GM10266 (cell line): ENCODE results near the gene PNMA8A.

Experiments used
- DNase-seq: peaks from one replicate; pipeline ENCODE4 v3.0.0; 2012; ENCODE audit errors: extremely low spot score
- TF ChIP-seq, protein P1 (sequence below): IDR thresholded peaks from 2 replicates; pipeline ENCODE4 v1.5.1; 2012; ENCODE audit warnings: mild to moderate bottlenecking, low read depth; ENCODE audit not compliant: control insufficient read depth, insufficient read depth; ENCODE audit errors: missing control alignments

Gene PNMA8A

DNA sequence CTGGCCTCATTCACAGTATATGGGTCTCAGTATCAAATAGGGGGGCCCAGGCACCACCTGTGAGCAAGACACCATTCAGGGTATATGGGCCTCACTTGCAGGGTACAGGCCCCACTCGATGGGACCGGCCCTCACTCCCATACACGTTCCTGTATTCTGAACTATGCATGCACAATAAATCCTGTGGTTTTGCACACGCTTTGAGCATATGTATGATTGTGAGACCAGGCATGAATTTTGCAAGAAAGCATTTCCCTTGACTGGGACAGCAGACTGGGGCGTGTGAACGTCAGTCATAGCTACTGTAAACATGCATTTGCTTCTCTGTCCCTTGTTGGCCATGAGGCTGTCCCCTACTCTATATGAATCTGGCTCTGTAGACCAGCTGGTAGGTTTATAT lies 24.9 kb upstream of the PNMA8A start:
- TF ChIP-seq, protein P1, sequence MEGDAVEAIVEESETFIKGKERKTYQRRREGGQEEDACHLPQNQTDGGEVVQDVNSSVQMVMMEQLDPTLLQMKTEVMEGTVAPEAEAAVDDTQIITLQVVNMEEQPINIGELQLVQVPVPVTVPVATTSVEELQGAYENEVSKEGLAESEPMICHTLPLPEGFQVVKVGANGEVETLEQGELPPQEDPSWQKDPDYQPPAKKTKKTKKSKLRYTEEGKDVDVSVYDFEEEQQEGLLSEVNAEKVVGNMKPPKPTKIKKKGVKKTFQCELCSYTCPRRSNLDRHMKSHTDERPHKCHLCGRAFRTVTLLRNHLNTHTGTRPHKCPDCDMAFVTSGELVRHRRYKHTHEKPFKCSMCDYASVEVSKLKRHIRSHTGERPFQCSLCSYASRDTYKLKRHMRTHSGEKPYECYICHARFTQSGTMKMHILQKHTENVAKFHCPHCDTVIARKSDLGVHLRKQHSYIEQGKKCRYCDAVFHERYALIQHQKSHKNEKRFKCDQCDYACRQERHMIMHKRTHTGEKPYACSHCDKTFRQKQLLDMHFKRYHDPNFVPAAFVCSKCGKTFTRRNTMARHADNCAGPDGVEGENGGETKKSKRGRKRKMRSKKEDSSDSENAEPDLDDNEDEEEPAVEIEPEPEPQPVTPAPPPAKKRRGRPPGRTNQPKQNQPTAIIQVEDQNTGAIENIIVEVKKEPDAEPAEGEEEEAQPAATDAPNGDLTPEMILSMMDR, result no peak
- no peak for DNase-seq

DNA sequence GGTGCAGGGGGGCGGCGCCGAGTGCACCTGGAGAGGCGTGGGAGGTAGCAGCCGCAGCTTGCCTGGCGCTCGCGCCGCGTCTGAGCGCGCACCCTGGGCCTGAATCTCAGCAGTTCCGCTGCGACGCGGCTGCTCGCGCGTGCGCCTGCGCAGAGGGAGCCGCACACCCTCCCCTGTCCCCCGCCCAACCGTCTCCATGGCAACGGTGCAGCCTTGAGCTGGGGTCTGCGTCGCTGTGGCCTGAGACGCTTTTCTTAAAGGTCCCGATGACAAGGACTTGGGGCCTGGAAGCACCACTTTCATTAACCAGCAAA lies 24.4 kb upstream of the PNMA8A start, which contains the start of gene PNMA8B:
PNMA8B (minus strand) TSS at position 82 of the 314 bp plus-strand sequence. CDS start 402 bp downstream, outside the sequence.
- TF ChIP-seq, protein P1, result no peak
- no peak for DNase-seq

DNA sequence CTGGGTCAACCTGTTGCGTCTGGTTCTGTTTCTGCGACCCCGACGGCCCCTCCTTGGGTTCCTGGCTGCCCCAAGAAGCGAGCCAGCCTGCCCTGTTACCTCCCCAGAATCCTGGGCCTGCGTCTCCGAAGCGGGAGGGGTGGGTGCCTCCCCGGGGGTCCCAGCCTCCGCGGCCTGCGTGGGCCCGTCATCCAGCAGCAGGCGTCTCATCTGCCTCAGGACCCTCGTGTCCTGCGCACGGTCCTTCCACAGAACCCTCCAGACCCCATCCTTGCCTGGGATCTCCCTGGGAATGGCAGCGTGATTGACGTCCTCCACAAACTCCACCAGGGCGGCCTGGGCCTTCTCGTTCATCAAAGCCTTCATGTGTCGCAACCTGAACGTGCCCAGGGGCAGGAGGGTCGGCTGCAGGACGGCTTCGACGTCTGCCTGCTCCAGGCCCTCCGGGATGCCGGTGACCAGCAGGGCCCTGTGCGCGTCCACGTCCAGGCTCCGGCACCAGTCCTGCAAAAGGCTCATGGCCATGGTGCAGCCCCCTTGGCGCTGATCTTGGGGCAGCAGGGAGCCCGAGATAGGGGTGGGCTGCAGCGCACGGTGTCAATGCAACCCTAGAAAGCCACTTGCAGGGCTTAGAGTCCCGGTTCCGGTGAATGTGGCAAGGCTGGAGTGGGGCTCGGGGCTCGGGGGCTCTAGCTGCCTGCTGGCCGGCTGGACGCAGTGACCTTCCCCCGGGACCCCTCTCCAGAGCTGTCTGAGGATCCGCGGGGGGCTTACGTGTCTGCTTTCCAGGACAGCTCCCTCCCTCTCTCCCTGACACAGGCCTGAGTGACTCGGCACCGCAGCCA lies 23.8 kb upstream of the PNMA8A start:
- DNase-seq, result no peak
- TF ChIP-seq, protein P1, result no peak

DNA sequence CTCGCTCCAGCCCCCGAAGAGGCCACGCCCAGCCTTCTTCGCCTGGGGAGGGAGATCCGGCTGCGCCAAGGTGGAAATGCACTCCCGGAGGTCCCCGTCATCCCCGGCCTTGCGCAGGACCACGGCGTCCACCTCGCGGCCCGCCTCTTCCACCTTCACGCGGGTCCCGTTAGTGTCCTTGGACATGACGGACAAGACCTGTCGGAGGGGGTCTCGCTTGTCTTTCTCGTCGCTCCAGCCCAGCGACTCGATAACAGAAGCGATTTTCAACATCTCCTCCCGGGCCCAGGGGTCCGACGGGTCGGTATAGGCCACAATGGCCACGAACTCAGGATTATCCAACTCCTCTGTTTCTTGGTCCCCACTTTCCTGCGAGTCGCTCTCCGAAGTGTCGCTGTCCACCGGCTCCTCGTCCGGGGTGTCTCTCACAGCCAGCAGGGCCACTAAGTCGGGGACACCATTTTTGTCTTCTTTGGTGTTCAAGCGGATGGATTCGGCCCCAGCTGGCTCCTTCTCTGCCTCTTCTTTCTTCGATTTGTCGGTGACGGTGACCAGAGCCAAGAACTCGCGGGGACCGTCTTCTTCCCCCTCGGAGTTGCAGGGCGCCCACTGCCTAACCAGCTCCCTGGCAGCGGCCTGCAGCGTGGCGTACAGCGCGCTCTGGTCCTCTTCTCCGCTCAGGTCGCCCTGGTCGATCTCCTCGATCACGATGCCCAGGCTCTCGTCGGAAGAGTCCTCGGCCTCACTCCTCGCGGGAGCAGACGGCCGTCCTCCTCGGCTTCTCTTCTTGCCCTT lies 23.0 kb upstream of the PNMA8A start:
- no peak for DNase-seq
- TF ChIP-seq, protein P1, result no peak

DNA sequence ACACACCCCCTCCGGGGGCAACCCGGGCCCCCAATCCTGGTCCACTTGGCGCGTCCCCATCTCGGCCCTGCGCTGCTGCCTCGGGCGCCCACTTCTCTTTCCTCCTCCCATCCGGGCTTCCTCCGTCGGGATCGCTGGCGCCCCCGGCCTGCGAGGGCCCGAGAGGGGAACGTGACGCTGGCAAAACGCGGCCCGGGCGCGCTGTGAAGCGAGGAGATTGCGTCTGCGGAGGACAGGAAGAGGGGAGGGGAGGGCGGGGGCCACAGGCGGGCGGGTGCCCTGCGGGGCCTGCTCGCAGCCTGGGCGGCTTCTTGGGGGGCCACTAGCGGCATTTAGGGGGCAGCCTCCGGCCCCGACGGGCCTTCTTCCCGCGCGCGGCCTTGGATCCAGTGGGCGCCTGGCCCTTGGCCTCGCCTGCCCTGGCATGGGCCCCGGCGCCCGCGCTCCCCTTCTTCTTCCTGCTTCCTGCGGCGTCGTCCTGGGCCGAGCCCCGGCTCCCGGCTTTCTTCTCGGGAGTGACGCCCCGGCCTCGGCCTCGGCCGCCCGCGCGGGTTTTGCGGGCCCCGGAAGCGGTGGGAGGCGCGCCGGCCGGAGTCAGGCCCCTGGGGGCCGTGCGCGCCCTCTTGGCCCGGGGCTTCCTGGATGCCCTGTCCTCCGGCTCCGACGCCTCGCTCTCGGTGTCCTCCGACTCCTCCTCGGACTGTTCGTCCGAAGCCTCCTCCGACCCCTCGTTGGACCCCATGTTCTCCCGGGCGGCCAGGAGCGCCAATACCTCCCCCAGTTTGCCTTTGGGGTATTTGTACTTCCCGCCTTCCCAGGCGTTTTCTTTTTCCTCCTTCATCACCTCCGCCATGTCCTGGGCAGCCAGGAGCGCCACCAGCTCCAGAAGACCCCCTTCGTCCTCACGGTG lies 22.1 kb upstream of the PNMA8A start:
- DNase-seq, result no peak
- TF ChIP-seq, protein P1, result no peak

DNA sequence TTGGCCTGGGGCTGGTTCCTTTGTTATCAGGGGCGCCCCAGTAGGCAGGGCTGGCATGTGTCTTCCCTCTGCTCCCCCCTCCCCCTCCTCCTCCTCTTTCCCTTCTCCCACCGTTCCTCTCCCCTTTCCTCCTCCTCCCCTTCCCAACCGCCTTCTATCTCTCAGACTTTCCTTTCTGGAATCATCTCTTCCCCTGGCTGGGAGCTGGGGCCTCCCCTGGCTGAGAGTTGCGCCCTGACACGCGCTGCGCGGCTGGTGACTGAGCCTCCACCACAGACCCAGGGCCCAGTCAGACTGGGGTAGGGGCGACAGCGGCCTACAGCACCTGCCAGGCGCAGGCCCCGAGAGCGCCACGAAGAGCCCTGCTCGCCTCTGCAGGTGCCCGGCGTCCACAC lies 21.5 kb upstream of the PNMA8A start:
- TF ChIP-seq, protein P1, result no peak
- no peak for DNase-seq
